DND-41 (cell line): Measurements from ENCODE around the gene CTRB2.

Experiments
- ATAC-seq: fragments of 200-7000 bp; cut with Tn5 transposase; 3 replicates; pipeline ENCODE4 v1.9.1; 2021; ENCODE audit warnings: low read depth; ENCODE audit not compliant: insufficient read depth
- DNase-seq: peaks from one replicate; pipeline ENCODE4 v3.0.0-alpha.2; 2020
- H2AFZ ChIP-seq: 2 replicates; pipeline ENCODE4 v1.6.0; 2012; ENCODE audit warnings: low read depth, low read length
- H3K27ac ChIP-seq: 2 replicates; pipeline ENCODE4 v1.5.1; 2012; ENCODE audit warnings: low read length, inconsistent platforms
- H3K27me3 ChIP-seq: fragments of 200-600 bp; sonication (generic); 2 replicates; pipeline ENCODE4 v1.6.0; 2012; ENCODE audit warnings: low read length, mild to moderate bottlenecking, inconsistent platforms; ENCODE audit not compliant: insufficient read depth, poor library complexity
- H3K36me3 ChIP-seq: 2 replicates; pipeline ENCODE4 v1.5.1; 2012; ENCODE audit warnings: low read length, inconsistent platforms; ENCODE audit not compliant: insufficient read depth
- H3K4me1 ChIP-seq: 2 replicates; pipeline ENCODE4 v1.5.1; 2012; ENCODE audit warnings: mild to moderate bottlenecking, low read length; ENCODE audit not compliant: insufficient read depth
- H3K4me2 ChIP-seq: 2 replicates; pipeline ENCODE4 v1.6.0; 2012; ENCODE audit warnings: mild to moderate bottlenecking, moderate library complexity, low read length, inconsistent platforms; ENCODE audit not compliant: insufficient read depth
- H3K4me3 ChIP-seq, 2 experiments: fragments of 200-600 bp in 1 of 2; shearing (Covaris generic) in 1 of 2; 2 replicates each; pipeline ENCODE4 v1.5.1; 2012 to 2016; ENCODE audit warnings: inconsistent platforms in 2 of 2, low read length in 2 of 2, mild to moderate bottlenecking in 2 of 2, low read depth in 1 of 2, moderate library complexity in 1 of 2
- H3K79me2 ChIP-seq: 2 replicates; pipeline ENCODE4 v1.6.0; 2012; ENCODE audit warnings: low read length, inconsistent platforms; ENCODE audit not compliant: insufficient read depth
- H3K9ac ChIP-seq: 2 replicates; pipeline ENCODE4 v1.6.0; 2012; ENCODE audit warnings: low read depth, mild to moderate bottlenecking, inconsistent platforms, low read length, moderate library complexity
- H3K9me3 ChIP-seq: 2 replicates; pipeline ENCODE4 v1.5.1; 2012; ENCODE audit warnings: low read length, moderate library complexity, mild to moderate bottlenecking, inconsistent platforms; ENCODE audit not compliant: insufficient read depth, severe bottlenecking
- H4K20me1 ChIP-seq: 2 replicates; pipeline ENCODE4 v1.6.0; 2012; ENCODE audit warnings: low read length; ENCODE audit not compliant: insufficient read depth
- EZH2 ChIP-seq: IDR thresholded peaks from 3 replicates; pipeline ENCODE4 v1.6.1; 2012; ENCODE audit warnings: borderline replicate concordance, low read depth, mild to moderate bottlenecking, moderate library complexity, low read length, inconsistent platforms; ENCODE audit not compliant: severe bottlenecking
- TF ChIP-seq, protein P1 (sequence below): IDR thresholded peaks from 2 replicates; pipeline ENCODE4 v1.5.1; 2012; ENCODE audit warnings: borderline replicate concordance, low read length, moderate library complexity, mild to moderate bottlenecking; ENCODE audit not compliant: poor library complexity, severe bottlenecking; ENCODE audit errors: extremely low read depth

The CTRB2 gene

DNA sequence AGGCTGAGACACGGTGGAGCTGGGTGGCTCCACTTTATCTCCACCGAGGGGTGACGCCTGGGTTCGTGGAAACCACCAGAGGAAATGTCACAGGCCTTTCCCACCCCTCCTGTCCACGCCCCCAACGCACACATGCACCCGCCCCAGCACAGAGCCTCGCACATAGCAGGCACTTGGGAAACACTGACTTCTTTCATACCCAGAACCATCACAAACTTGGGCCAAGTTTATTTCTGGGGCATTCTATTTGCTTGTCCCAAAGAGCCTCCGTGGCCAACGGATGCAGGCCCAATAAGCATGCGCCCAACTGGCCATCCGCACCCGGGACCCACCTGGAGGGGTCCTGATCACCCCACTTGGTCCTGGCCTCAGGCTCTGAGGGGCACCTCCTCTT, 41.2 kb upstream of the CTRB2 start:
- DNase-seq (no peak), ATAC-seq (no peak)
- TF ChIP-seq EZH2: no peak
- Histone ChIP-seq H3K27me3 (no peaks in the 10 kb centered on the region), H3K9me3 (no peaks in the 10 kb centered on the region), H3K27ac (no peak overlapping the region), H3K79me2 (no peaks in the 10 kb centered on the region), H3K4me1 (no peaks in the 10 kb centered on the region), H4K20me1 (peaks cover 1% of the 10 kb centered on the region; the same call in 1 of the 2 replicates), H3K4me2 (no peak overlapping the region), H3K36me3 (no peaks in the 10 kb centered on the region), H3K9ac (no peak overlapping the region), H3K4me3 (no peak overlapping the region), H2AFZ (no peak overlapping the region)

DNA sequence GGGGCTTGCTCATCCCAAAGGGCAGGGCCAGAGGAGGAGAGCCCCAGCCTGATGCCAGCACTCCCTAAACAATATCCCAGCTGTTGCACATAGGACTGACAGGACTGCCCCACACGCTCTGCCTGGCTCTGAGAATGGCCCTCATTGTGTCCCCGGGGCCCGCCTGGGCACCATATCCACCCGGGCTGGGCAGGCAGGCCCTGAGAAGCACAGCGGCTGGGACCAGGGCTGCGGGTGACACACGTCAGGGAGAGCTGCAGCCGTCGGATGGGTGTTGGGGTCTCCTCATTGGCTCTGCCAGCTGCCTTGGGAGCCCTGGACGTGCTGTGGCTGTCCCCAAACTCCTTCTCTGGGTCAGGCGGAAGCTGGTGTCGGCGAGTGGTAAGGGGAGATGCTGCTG, 40.3 kb upstream of the CTRB2 start:
- Histone ChIP-seq H4K20me1 (no peaks in the 10 kb centered on the region; the same call in 1 of the 2 replicates), H3K4me2 (no peak overlapping the region)
- TF ChIP-seq EZH2: no peak
- TF ChIP-seq, protein P1, sequence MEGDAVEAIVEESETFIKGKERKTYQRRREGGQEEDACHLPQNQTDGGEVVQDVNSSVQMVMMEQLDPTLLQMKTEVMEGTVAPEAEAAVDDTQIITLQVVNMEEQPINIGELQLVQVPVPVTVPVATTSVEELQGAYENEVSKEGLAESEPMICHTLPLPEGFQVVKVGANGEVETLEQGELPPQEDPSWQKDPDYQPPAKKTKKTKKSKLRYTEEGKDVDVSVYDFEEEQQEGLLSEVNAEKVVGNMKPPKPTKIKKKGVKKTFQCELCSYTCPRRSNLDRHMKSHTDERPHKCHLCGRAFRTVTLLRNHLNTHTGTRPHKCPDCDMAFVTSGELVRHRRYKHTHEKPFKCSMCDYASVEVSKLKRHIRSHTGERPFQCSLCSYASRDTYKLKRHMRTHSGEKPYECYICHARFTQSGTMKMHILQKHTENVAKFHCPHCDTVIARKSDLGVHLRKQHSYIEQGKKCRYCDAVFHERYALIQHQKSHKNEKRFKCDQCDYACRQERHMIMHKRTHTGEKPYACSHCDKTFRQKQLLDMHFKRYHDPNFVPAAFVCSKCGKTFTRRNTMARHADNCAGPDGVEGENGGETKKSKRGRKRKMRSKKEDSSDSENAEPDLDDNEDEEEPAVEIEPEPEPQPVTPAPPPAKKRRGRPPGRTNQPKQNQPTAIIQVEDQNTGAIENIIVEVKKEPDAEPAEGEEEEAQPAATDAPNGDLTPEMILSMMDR: no peak

DNA sequence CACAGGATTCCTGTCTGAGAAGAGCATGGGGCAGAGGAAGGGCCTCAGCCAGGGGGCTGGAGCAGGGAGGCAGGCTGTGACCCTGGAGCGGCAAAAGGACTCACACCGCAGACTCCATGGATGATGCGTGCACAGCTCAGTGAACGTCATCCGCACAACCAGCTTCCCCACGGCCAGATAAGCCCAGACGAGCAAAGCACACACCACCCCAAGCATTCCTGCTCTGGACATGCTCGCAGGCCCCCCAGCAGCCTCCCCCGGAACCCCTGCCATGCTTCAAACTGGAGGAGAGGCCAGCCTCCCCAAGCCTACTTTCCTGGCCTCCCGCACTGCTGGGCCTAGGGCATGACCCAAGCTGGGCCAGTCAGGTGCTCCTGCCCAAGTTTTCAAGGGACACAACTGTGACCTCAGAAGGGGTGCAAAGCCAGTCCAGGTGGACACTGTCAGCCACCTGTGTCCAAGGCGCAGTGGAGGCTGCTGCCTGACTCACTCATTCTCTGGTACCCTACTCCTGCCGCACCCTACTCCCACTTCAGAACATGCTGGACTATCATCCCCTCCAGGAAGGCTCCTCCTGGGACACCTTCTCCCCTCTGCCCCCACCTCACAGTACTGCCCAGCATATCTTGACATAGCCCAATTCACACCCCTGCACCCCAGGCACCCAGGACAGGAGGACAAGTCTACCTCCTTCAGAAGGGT, 39.7 kb upstream of the CTRB2 start:
- ATAC-seq: no peak
- Histone ChIP-seq H4K20me1 (no peaks in the 10 kb centered on the region; the same call in 1 of the 2 replicates), H3K4me2 (no peak overlapping the region), H3K27ac (no peak overlapping the region), H3K9me3 (no peaks in the 10 kb centered on the region), H3K27me3 (no peaks in the 10 kb centered on the region), H3K79me2 (no peaks in the 10 kb centered on the region), H3K36me3 (no peaks in the 10 kb centered on the region), H2AFZ (no peak overlapping the region), H3K4me3 (no peak overlapping the region), H3K4me1 (no peaks in the 10 kb centered on the region), H3K9ac (no peak overlapping the region)
- TF ChIP-seq, protein P1: no peak
- TF ChIP-seq EZH2: no peak
- no peak for DNase-seq

More for the DNA sequence above, 40.3 kb upstream of the CTRB2 start:
- H3K27ac ChIP-seq: no peak overlapping the region
- H3K9me3 ChIP-seq: no peaks in the 10 kb centered on the region
- H3K27me3 ChIP-seq: no peaks in the 10 kb centered on the region
- H3K9ac ChIP-seq: no peak overlapping the region
- H3K36me3 ChIP-seq: no peaks in the 10 kb centered on the region
- H3K79me2 ChIP-seq: no peaks in the 10 kb centered on the region
- ATAC-seq: no peak
- H3K4me1 ChIP-seq: no peaks in the 10 kb centered on the region
- no peak for DNase-seq
- H3K4me3 ChIP-seq: no peak overlapping the region
- H2AFZ ChIP-seq: no peak overlapping the region

DNA sequence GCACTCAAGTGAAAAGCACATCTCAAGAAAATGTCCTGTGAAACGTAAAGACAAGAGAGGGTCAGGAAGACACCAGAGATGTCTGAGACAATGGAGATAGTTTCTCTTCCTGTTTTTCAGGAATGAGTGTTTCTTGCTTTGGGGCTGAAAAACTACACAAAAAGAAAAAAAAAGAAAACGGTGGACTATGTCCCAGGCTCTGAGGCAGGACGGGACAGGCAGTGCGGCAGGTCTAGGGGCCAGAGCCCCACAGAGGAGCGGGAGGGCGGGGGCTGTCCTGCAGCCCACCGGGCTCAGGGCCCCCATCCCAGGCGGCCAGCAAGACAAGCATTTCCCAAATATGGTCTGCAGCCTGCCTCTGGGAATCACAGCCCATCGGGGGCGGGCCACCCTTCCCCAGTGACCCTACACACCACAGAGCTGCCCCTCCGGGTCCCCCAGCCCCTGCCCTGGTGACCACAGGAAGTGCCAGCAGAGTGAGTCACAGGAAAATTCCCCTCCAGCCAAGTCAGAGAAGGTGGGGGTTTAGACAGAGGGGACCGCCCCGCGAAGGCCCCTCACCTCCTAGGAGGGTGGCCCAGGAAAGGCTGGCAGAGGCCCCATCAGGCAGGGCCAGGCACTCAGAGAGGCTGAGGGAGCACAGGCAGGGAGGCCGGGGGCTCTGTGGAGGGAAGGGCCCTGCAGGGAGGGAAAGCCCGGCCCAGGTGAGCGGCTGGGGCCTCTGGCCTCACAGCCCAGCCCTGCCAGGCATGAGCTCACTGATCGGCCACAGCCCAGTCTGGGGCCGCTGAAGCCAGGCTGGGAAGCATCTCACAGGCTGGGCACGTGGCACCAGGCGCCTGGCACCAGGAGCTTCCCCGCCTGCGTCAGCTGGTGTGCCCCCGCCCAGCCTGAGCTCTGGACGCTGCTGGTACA, 38.1 kb upstream of the CTRB2 start:
- Histone ChIP-seq H3K27me3 (no peaks in the 10 kb centered on the region), H2AFZ (no peak overlapping the region), H3K4me2 (no peak overlapping the region), H3K36me3 (no peaks in the 10 kb centered on the region), H3K4me1 (no peaks in the 10 kb centered on the region), H3K4me3 (no peak overlapping the region), H3K9me3 (no peaks in the 10 kb centered on the region), H3K27ac (no peak overlapping the region), H3K9ac (no peak overlapping the region), H3K79me2 (no peaks in the 10 kb centered on the region), H4K20me1 (peaks cover 6% of the 10 kb centered on the region)
- ATAC-seq (no peak), DNase-seq (no peak)
- TF ChIP-seq EZH2: no peak
- TF ChIP-seq, protein P1: no peak
